Measurements from ENCODE around the gene ZNF827. TPM values are rescaled to one million over a fixed set of nuclear protein-coding genes. Genes with fewer than 3 reads are reported as not detected.

Gene ZNF827
- total and polyA plus RNA-seq, 2 of the 8 experiments (the other 6 are each of a cell fraction or from before 2014, with no cell fraction given) = 25.3 to 26.2 TPM

- CTCF ChIA-PET (ENCODE audit: partially characterized antibody) = interaction anchor here (1.9 kb wide), 1 partner anchor 23 kb away, joined by 5 read pairs; no protein-coding TSS in a partner anchor
- Histone ChIP-seq H3K4ac (replicated peaks; ENCODE audit: insufficient read length, low read depth, low read length) (no peak overlapping the region), H3K4me3 (ENCODE audit: extremely low read depth in 1 of 4, insufficient read depth in 2 of 4, low read depth in 3 of 4, low read length in 4 of 4) (no peak overlapping the region), H3K79me2 (ENCODE audit: control insufficient read depth in 1 of 2, insufficient read depth in 2 of 2, low read length in 2 of 2) (peaks cover 11 to 99% of the 10 kb centered on the region in 2 experiments), H3K23me2 (ENCODE audit: low read depth, low read length) (no peaks in the 10 kb centered on the region), H3K27ac (ENCODE audit: low read depth, low read length) (no peak overlapping the region), H3K18ac (ENCODE audit: extremely low read depth, low read length) (no peak overlapping the region), H3K4me1 (replicated peaks in 1 of 4; ENCODE audit: control insufficient read depth in 3 of 4, insufficient read depth in 4 of 4, low read length in 3 of 4) (peaks cover 2 to 8% (median 7%) of the 10 kb centered on the region in 4 experiments; a peak in 4 of 7 replicates), H2BK120ac (replicated peaks; ENCODE audit: low read depth, low read length) (no peak overlapping the region), H2AK5ac (ENCODE audit: low read depth, low read length) (no peak overlapping the region), H4K20me1 (replicated peaks in 1 of 2; ENCODE audit: control insufficient read depth in 1 of 2, insufficient read depth in 2 of 2, low read length in 2 of 2) (peaks cover 0 to 3% of the 10 kb centered on the region in 2 experiments), H4K5ac (ENCODE audit: insufficient read length, low read depth, low read length) (no peak overlapping the region), H3K79me1 (ENCODE audit: low read depth, low read length) (peaks cover 6% of the 10 kb centered on the region; the same call in 1 of the 2 replicates), H4K91ac (replicated peaks; ENCODE audit: insufficient read length, low read length) (no peak overlapping the region), H3K9me3 (ENCODE audit: insufficient read depth in 2 of 2, low read depth in 1 of 2, low read length in 1 of 2) (peaks cover 0 to 4% of the 10 kb centered on the region in 2 experiments; a peak in 1 of 4 replicates), H2BK12ac (ENCODE audit: low read depth, low read length) (no peak overlapping the region), H3K27me3 (replicated peaks in 1 of 4; ENCODE audit: control insufficient read depth in 3 of 4, extremely low read depth in 1 of 4, insufficient read depth in 3 of 4, low read length in 3 of 4) (peaks cover 0 to 1% (median 0%) of the 10 kb centered on the region in 4 experiments; a peak in 1 of 7 replicates), H3K36me3 (ENCODE audit: control insufficient read depth in 2 of 4, insufficient read depth in 4 of 4, low read length in 3 of 4) (no peaks in the 10 kb centered on the region; a peak in 1 of 8 replicates), H2AFZ (ENCODE audit: low read length) (no peak overlapping the region), H2BK5ac (ENCODE audit: low read depth, low read length) (no peak overlapping the region), H3K9ac (replicated peaks in 1 of 4; ENCODE audit: extremely low read depth in 1 of 4, low read depth in 3 of 4, low read length in 3 of 4) (no peak overlapping the region; a peak in 1 of 7 replicates), H3K56ac (replicated peaks; ENCODE audit: insufficient read length, low read depth, low read length) (no peak overlapping the region), H3K23ac (ENCODE audit: insufficient read length) (no peak overlapping the region), H2BK15ac (ENCODE audit: low read length) (no peak overlapping the region), H3K4me2 (ENCODE audit: insufficient read depth in 1 of 2, low read depth in 2 of 2, low read length in 2 of 2) (no peak overlapping the region), H2BK20ac (ENCODE audit: low read length) (no peak overlapping the region), H3K14ac (ENCODE audit: insufficient read length) (no peak overlapping the region), H4K8ac (ENCODE audit: extremely low read depth, insufficient read depth, low read length) (no peak overlapping the region)
- WGBS, 2 experiments (ENCODE audit: extremely low coverage in 1 of 2, insufficient coverage in 1 of 2, insufficient read length in 1 of 2, insufficient replicate concordance in 2 of 2, low coverage in 1 of 2, low lambda C conversion rate in 2 of 2, missing lambda C conversion rate in 1 of 2) = 82% methylated on average over 2 of the region's 2 CpGs; no CpG with 5 or more reads in 1 of the 2 experiments
- FAIRE-seq = no peak
- POLR2A ChIA-PET (ENCODE audit: partially characterized antibody) = no interaction called here
- TF ChIP-seq TBP (IDR thresholded peaks at IDR 0.05; ENCODE audit: low read depth, low read length) (no peak), KDM4A (IDR thresholded peaks at IDR 0.05; ENCODE audit: low read depth, low read length, severe bottlenecking) (no peak), SIN3A (conservative IDR thresholded peaks at IDR 0.05 in 1 of 2, IDR thresholded peaks at IDR 0.05 in 1 of 2; ENCODE audit: low read depth in 1 of 2, low read length in 2 of 2) (no peak), USF2 (IDR thresholded peaks at IDR 0.05; ENCODE audit: low read length) (no peak), SUZ12 (IDR thresholded peaks at IDR 0.05; ENCODE audit: low read length) (no peak), CBX8 (IDR thresholded peaks at IDR 0.05; ENCODE audit: borderline replicate concordance, low read depth, low read length) (no peak), TCF12 (IDR thresholded peaks at IDR 0.05; ENCODE audit: low read depth, low read length) (no peak), EZH2 (IDR thresholded peaks at IDR 0.05; ENCODE audit: low read depth, low read length, severe bottlenecking) (no peak), GABPA (IDR thresholded peaks at IDR 0.05; ENCODE audit: borderline replicate concordance, insufficient read depth, low read length) (no peak), TAF1 (IDR thresholded peaks at IDR 0.05; ENCODE audit: low read depth, low read length) (no peak)
- DNase-seq (ENCODE audit: low read depth in 1 of 2, low spot score in 2 of 2) = no peak
Measured at GRCh38 chr4:145929415-145930178, 9.0 kb downstream of the ZNF827 start.

Data from H1 (cell line).